ENCODE data around the gene CYGB. TPM values are rescaled to one million over a fixed set of nuclear protein-coding genes. Genes with fewer than 3 reads are reported as not detected.

Gene CYGB
- total and polyA plus RNA-seq, 2 of the 13 experiments (the other 11 are each of a cell fraction or from before 2014, with no cell fraction given): 18.9 to 27.1 TPM

- TF ChIP-seq SAP130 (CRISPR knock-in tag; IDR thresholded peaks at IDR 0.05; ENCODE audit: low read depth) (peak; percentile 99), ATF1 (CRISPR knock-in tag; IDR thresholded peaks at IDR 0.05) (no peak), NR2F1 (CRISPR knock-in tag; IDR thresholded peaks at IDR 0.05) (peak; percentile 58 to 70; a peak in 2 of 4 replicates), YEATS2 (CRISPR knock-in tag; IDR thresholded peaks at IDR 0.05; ENCODE audit: borderline replicate concordance) (peak; percentile 52; the same call in 1 of the 2 replicates), MXD3 (CRISPR knock-in tag; IDR thresholded peaks at IDR 0.05) (peak; percentile 71), ZNF362 (CRISPR knock-in tag; IDR thresholded peaks at IDR 0.05; ENCODE audit: borderline replicate concordance) (no peak), GTF3A (CRISPR knock-in tag; conservative IDR thresholded peaks at IDR 0.05) (no peak), DPF2 (CRISPR knock-in tag; IDR thresholded peaks at IDR 0.05; ENCODE audit: borderline replicate concordance, low read depth) (peak; percentile 98), ERF (CRISPR knock-in tag; IDR thresholded peaks at IDR 0.05) (peak; percentile 94), CHCHD3 (CRISPR knock-in tag; IDR thresholded peaks at IDR 0.05) (0 out of 2 replicates have a peak, but pooled peaks have one; percentile 89), TMF1 (CRISPR knock-in tag; IDR thresholded peaks at IDR 0.05; ENCODE audit: low read depth) (no peak), SCMH1 (CRISPR knock-in tag; IDR thresholded peaks at IDR 0.05; ENCODE audit: borderline replicate concordance) (no peak), TGIF2 (CRISPR knock-in tag; IDR thresholded peaks at IDR 0.05) (peak; percentile 91), ZNF768 (CRISPR knock-in tag; IDR thresholded peaks at IDR 0.05) (peak; percentile 63), ZNF407 (CRISPR knock-in tag; IDR thresholded peaks at IDR 0.05; ENCODE audit: not compliant biosample characterization) (no peak), ETV5 (CRISPR knock-in tag; IDR thresholded peaks at IDR 0.05; ENCODE audit: borderline replicate concordance) (peak; percentile 86), ZNF121 (CRISPR knock-in tag; IDR thresholded peaks at IDR 0.05) (no peak), ZNF563 (CRISPR knock-in tag; IDR thresholded peaks at IDR 0.05) (no peak), ZNF143 (CRISPR knock-in tag; IDR thresholded peaks at IDR 0.05) (no peak), FOXP1 (IDR thresholded peaks at IDR 0.05) (peak; percentile 77), FOXP1 (CRISPR knock-in tag; IDR thresholded peaks at IDR 0.05) (peak; percentile 95), ZNF569 (CRISPR knock-in tag; IDR thresholded peaks at IDR 0.05; ENCODE audit: borderline replicate concordance) (no peak)
These were observed 38.2 kb downstream of the CYGB start (continued) for GRCh38 chr17:76499267-76499667.
